NB4 (cell line): ENCODE results near the gene PHF20.

Experiments
- DNase-seq: peaks from one replicate; pipeline ENCODE4 v3.0.0; 2010; ENCODE audit warnings: low read depth
- H3K4me3 ChIP-seq: one replicate; pipeline ENCODE4 v1.5.1; 2011; ENCODE audit warnings: mild to moderate bottlenecking, low read depth, low read length, moderate library complexity
- MYC ChIP-seq: IDR thresholded peaks from 2 replicates; pipeline ENCODE4 v1.6.1; 2011; ENCODE audit warnings: low read depth, low read length
- POLR2A ChIP-seq: IDR thresholded peaks from 2 replicates; pipeline ENCODE4 v1.6.1; 2011; ENCODE audit warnings: mild to moderate bottlenecking; ENCODE audit not compliant: insufficient read length; ENCODE audit errors: extremely low read depth
- TF ChIP-seq, protein P1 (sequence below): IDR thresholded peaks from 2 replicates; pipeline ENCODE4 v1.6.1; 2011; ENCODE audit warnings: low read depth, low read length
- TF ChIP-seq, protein P2 (sequence below): IDR thresholded peaks from one replicate; pipeline ENCODE4 v1.5.1; 2012; ENCODE audit warnings: low read depth, low read length

Gene PHF20

DNA sequence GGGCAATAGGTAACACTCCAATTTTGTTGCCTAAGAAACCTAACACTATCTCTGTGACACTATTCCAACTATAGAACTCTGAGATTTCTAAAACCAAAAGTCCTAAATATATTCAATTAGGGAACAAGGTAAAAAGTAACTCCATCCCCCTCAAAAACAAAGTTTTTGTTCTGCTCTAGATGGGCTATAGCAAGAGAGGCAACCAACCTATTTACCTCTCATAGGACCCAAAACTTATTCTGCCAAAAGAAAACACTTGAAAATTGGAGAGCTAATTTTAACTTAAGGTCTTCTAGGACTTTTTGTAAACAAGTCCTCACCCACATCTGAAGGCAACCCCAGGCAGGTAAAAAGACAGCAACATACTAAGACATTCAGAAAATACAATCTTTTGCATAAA is 37.4 kb upstream of the PHF20 start:
- no peak for DNase-seq
- TF ChIP-seq POLR2A, result no peak
- TF ChIP-seq MYC, result no peak
- TF ChIP-seq, protein P1, sequence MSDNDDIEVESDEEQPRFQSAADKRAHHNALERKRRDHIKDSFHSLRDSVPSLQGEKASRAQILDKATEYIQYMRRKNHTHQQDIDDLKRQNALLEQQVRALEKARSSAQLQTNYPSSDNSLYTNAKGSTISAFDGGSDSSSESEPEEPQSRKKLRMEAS, result no peak
- TF ChIP-seq, protein P2, sequence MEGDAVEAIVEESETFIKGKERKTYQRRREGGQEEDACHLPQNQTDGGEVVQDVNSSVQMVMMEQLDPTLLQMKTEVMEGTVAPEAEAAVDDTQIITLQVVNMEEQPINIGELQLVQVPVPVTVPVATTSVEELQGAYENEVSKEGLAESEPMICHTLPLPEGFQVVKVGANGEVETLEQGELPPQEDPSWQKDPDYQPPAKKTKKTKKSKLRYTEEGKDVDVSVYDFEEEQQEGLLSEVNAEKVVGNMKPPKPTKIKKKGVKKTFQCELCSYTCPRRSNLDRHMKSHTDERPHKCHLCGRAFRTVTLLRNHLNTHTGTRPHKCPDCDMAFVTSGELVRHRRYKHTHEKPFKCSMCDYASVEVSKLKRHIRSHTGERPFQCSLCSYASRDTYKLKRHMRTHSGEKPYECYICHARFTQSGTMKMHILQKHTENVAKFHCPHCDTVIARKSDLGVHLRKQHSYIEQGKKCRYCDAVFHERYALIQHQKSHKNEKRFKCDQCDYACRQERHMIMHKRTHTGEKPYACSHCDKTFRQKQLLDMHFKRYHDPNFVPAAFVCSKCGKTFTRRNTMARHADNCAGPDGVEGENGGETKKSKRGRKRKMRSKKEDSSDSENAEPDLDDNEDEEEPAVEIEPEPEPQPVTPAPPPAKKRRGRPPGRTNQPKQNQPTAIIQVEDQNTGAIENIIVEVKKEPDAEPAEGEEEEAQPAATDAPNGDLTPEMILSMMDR, result no peak
- peak overlapping the region; percentile 43 for H3K4me3 ChIP-seq

GRCh38 chr20:35734777-35735649 is 36.8 kb upstream of the PHF20 start:
- H3K4me3 ChIP-seq, result peak overlapping the region; percentile 43
- TF ChIP-seq, protein P2, result no peak
- no peak for TF ChIP-seq POLR2A
- TF ChIP-seq MYC, result no peak
- TF ChIP-seq, protein P1, result no peak
- DNase-seq, result no peak

DNA sequence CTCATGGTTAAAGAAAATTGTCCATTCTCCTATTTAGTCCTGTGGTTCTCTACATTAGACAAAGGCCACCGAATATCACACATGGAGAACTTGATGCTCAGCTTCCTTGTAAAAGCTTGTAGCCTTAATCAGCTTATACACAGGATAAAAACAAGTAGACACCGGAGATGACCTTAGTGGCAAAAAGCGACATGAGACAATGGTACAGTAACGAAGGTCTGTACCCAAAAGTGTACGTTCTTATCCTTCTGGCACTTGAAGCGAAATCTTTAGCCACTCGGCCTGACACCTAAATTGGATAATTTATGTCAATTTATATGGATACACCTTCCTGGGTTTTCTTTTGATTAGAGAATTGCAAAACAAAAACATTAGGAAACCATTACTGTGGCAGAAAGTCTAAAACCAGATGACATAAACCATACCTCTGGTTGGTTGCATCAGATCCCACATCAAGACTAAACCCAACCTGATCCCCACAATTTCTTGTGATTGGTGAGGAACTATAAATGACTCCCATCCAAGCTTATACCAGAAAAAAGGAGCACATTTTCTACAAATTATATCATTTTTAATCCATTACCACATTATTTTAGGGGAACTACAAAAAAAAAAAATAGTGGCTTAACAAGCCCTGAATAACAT is 35.9 kb upstream of the PHF20 start:
- H3K4me3 ChIP-seq, result peak overlapping the region; percentile 43
- DNase-seq, result no peak
- no peak for TF ChIP-seq MYC
- TF ChIP-seq POLR2A, result no peak
- TF ChIP-seq, protein P2, result no peak
- TF ChIP-seq, protein P1, result no peak

DNA sequence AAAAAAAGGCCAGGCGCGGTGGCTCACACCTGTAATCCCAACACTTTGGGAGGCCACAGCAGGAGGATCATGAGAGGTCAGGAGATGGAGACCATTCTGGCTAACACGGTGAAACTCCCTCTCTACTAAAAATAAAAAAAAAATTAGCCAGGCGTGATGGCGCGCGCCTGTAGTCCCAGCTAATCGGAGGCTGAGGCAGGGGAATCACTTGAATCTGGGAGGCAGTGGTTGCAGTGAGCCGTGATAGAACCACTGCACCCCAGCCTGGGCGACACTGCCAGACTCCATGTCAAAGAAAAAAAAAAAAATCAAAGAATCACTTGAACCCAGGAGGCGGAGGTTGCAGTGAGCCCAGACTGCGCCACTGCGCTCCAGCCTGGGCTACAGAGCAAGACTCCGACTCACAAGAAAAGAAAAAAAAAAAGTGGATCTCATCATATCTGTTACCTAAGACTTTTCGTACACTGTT is 33.9 kb upstream of the PHF20 start:
- TF ChIP-seq, protein P2, result no peak
- no peak for TF ChIP-seq POLR2A
- TF ChIP-seq, protein P1, result no peak
- TF ChIP-seq MYC, result no peak
- peak overlapping the region; percentile 99 for H3K4me3 ChIP-seq
- DNase-seq, result no peak

- H3K4me3 ChIP-seq, result peak overlapping the region; percentile 99
- DNase-seq, result no peak
- TF ChIP-seq, protein P2, result no peak
- TF ChIP-seq MYC, result no peak
- no peak for TF ChIP-seq POLR2A
- TF ChIP-seq, protein P1, result no peak
These were observed 33.2 kb upstream of the PHF20 start for GRCh38 chr20:35738410-35739179.
